RPMI8226 (cell line): Measurements from ENCODE around the gene IMPDH1.

ENCODE experiments used
- DNase-seq: peaks from one replicate; pipeline ENCODE4 v3.0.0-alpha.2; 2015

The IMPDH1 gene

GRCh38 chr7:128359336-128359735 is 50.4 kb downstream of the IMPDH1 start:
- no peak for DNase-seq

- no peak for DNase-seq
Observed at GRCh38 chr7:128358233-128358632, 51.5 kb downstream of the IMPDH1 start.

- DNase-seq = no peak
Observed at GRCh38 chr7:128357217-128357613, 52.6 kb downstream of the IMPDH1 start.

GRCh38 chr7:128356546-128357216 is 53.1 kb downstream of the IMPDH1 start:
- DNase-seq = no peak

- DNase-seq = no peak
Observed at GRCh38 chr7:128353610-128354009, 56.2 kb downstream of the IMPDH1 start.

- no peak for DNase-seq
Observed at GRCh38 chr7:128353189-128353588, 56.6 kb downstream of the IMPDH1 start.

GRCh38 chr7:128352636-128353035 is 57.1 kb downstream of the IMPDH1 start:
- DNase-seq = no peak

- DNase-seq = peak; percentile 49
Observed at GRCh38 chr7:128352153-128352537, 57.6 kb downstream of the IMPDH1 start.

- no peak for DNase-seq
Observed at GRCh38 chr7:128351296-128352152, 58.3 kb downstream of the IMPDH1 start.

- no peak for DNase-seq
Observed at GRCh38 chr7:128350708-128351295, 59.0 kb downstream of the IMPDH1 start.

GRCh38 chr7:128349466-128349825 is 60.3 kb downstream of the IMPDH1 start:
- DNase-seq = no peak

GRCh38 chr7:128347647-128348097 is 62.1 kb downstream of the IMPDH1 start:
- peak; percentile 74 for DNase-seq

GRCh38 chr7:128344431-128344774 is 65.4 kb downstream of the IMPDH1 start:
- no peak for DNase-seq

- peak; percentile 97 for DNase-seq
Observed at GRCh38 chr7:128343554-128344430, 66.0 kb downstream of the IMPDH1 start, which contains the start of gene RBM28. TSS of gene RBM28 (minus strand) at chr7:128343908. CDS start at chr7:128343793, 115 bp downstream.
